Stimulated activated CD4-positive, alpha-beta T cell treated with anti-CD3 and anti-CD28 coated beads, Interleukin-1b, Interleukin-23, amount 100 ng/mL, for 4 hours (primary cell): Measurements from ENCODE around the gene BUD31.
"Not testable (repeated sequence)": the region's sequence is repeated elsewhere in the genome, so short reads cannot be mapped to it uniquely, and the experiment has no call there.

Experiments used
- DNase-seq, 2 donors: peaks; one replicate each; pipeline ENCODE4 v3.0.0-alpha.2; 2020; ENCODE audit warnings: low read depth in 2 of 2

The BUD31 gene

GRCh38 chr7:99399597-99399996 lies 9.2 kb upstream of the BUD31 start:
- DNase-seq: no peak

- DNase-seq: no peak
These were observed 5.9 kb upstream of the BUD31 start for GRCh38 chr7:99402854-99403253.

- no peak for DNase-seq
These were observed 5.0 kb upstream of the BUD31 start for GRCh38 chr7:99403764-99404163.

GRCh38 chr7:99404235-99404976 lies 4.4 kb upstream of the BUD31 start:
- DNase-seq: no peak

- DNase-seq: no peak
These were observed 3.8 kb upstream of the BUD31 start for GRCh38 chr7:99404977-99405320.

GRCh38 chr7:99406557-99406956 lies 2.2 kb upstream of the BUD31 start:
- no peak for DNase-seq

GRCh38 chr7:99407872-99408378 lies 844 bp upstream of the BUD31 start:
- DNase-seq: peak in 1 of 2 donors; percentile 24

- DNase-seq: no peak
These were observed 413 bp downstream of the BUD31 start for GRCh38 chr7:99409192-99409572.

GRCh38 chr7:99409806-99410205 lies 1.0 kb downstream of the BUD31 start:
- DNase-seq: no peak

GRCh38 chr7:99410635-99411034 lies 1.9 kb downstream of the BUD31 start:
- DNase-seq: no peak

- not testable (repeated sequence) for DNase-seq
These were observed 6.9 kb downstream of the BUD31 start for GRCh38 chr7:99415513-99416127.

- no peak for DNase-seq
These were observed 9.5 kb downstream of the BUD31 start for GRCh38 chr7:99418260-99418659.

GRCh38 chr7:99419323-99420021 lies 10.7 kb downstream of the BUD31 start:
- DNase-seq: no peak

- no peak for DNase-seq
These were observed 11.4 kb downstream of the BUD31 start for GRCh38 chr7:99420213-99420612.

- no peak for DNase-seq
These were observed 12.2 kb downstream of the BUD31 start for GRCh38 chr7:99420986-99421385.

GRCh38 chr7:99422186-99422585 lies 13.4 kb downstream of the BUD31 start:
- DNase-seq: no peak

GRCh38 chr7:99422625-99423024 lies 13.9 kb downstream of the BUD31 start:
- DNase-seq: no peak

GRCh38 chr7:99424932-99425730 lies 16.4 kb downstream of the BUD31 start:
- no peak for DNase-seq

GRCh38 chr7:99428972-99429566 lies 20.3 kb downstream of the BUD31 start:
- DNase-seq: no peak

- DNase-seq: no peak
These were observed 21.0 kb downstream of the BUD31 start for GRCh38 chr7:99429756-99430155.

- not testable (repeated sequence) for DNase-seq
These were observed 23.2 kb downstream of the BUD31 start for GRCh38 chr7:99431756-99432540.
